Activated CD8-positive, alpha-beta memory T cell treated with anti-CD3 and anti-CD28 coated beads, Interleukin-2, amount 50 U/mL, for 1 hour (primary cell): Measurements from ENCODE around the gene KRT85.

Source experiments
- DNase-seq: peaks from one replicate; pipeline ENCODE4 v3.0.0-alpha.2; 2020; ENCODE audit errors: extremely low read depth

KRT85 gene

DNA sequence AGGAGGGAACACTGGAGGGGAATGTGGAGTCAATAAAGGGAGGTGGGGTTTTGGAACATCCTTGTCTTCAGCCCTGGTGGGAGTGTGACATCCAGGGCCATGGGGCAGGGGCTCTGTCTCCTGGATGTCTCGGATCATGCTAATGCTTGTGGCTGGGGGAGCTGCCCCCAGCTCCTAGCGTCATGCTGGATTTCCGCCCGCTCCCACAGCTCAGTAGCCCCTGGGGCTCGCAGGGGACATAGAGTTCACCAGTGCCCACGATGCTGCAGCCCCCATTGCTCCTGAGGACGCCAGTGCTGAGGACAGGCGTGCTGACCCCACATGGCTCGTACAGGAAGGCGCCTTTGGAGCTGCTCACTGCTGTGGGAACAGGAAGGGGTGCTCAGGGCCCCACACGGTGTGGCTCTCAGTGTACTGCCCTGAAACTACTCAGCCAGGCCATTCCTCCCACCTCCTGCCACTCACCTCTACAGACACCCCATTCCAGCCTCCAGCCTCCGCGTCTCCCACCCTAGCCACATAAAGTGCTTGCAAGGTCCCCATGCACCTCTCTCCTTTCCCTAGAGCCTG lies 27.6 kb upstream of the KRT85 start:
- no peak for DNase-seq

DNA sequence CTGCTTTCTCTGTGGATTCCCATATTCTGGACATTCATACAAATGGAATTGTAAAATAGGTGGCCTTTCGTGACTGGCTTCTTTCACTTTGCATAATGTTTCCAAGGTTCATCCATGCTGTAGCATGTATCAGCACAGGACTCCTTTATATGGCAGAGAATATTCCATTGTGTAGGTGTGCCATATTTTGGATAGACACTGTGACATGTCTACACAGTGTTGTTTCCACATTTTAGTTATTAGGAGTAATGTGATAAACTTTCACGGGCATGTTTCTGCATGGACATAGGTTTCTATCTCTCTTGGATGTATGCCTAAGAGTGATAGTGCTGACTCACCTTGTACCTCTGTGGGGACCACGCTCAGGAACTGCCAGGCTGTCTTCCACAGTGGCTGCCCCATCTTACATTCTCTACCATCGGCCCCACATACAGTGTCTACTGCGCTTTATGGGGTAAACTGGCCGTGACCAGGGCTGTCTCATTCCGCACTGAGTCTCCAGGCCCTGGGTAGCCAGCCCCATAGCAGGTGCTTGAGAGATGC lies 25.3 kb upstream of the KRT85 start:
- no peak for DNase-seq

DNA sequence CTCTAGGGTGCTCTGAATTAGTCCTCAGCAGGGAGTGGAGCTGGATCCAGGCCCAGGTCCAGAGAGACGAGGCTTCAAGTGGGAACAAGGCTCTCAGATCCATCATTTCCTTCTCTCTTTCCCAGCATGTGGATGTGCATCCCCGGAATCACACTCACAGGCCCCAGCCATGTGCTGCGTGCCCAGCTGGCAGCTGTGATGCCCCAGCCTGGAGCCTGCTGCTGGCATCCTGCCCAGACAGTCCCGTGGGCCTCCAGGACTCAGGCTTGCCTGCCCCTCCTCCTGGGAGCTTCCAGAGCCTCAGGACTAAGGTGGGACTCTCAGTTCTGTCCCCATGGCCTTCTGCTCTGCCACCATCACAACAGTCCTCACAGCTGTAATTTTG lies 24.3 kb upstream of the KRT85 start:
- no peak for DNase-seq

DNA sequence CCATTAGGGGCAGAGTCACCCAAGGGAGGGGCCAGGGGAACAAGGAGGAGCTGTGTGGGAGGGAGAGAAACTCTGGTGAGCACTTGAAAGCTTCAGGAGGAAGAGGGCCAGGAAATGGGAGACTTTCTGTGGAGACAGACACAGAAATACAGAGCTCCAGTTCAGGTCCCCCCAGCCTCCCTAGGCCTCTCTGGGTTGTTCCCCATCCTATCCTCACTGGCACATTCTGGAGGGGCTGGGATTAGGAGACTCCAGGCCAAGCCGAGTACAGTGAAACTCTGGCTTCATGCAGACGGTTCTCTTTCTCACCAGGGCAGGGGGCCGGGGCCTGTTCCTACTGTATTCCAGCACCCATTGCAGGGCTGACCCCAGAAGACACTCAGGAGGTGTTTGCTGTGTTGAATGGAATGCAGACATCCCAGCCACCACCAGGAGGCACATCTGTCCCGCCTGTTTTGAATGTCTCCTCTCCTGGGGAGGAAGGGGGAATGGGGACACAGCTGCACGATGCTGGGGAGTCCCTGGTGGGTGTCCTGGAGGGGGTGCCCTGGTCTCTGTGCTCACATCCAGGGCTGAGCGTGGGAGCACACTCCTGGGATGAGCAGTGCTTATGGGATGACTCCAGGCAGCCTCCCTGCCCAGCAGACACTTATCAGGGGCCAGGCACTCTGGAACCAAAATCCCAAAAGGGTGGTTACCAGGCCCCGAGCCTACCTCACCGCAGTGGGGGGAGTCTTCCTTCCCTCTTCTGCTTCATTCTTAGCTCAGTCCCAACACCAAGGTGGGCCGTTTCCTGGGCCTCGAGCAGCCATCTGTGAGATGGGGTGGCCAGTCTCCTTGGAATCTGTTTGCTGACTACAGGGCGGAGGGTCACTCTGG lies 23.7 kb upstream of the KRT85 start:
- DNase-seq, result no peak

DNA sequence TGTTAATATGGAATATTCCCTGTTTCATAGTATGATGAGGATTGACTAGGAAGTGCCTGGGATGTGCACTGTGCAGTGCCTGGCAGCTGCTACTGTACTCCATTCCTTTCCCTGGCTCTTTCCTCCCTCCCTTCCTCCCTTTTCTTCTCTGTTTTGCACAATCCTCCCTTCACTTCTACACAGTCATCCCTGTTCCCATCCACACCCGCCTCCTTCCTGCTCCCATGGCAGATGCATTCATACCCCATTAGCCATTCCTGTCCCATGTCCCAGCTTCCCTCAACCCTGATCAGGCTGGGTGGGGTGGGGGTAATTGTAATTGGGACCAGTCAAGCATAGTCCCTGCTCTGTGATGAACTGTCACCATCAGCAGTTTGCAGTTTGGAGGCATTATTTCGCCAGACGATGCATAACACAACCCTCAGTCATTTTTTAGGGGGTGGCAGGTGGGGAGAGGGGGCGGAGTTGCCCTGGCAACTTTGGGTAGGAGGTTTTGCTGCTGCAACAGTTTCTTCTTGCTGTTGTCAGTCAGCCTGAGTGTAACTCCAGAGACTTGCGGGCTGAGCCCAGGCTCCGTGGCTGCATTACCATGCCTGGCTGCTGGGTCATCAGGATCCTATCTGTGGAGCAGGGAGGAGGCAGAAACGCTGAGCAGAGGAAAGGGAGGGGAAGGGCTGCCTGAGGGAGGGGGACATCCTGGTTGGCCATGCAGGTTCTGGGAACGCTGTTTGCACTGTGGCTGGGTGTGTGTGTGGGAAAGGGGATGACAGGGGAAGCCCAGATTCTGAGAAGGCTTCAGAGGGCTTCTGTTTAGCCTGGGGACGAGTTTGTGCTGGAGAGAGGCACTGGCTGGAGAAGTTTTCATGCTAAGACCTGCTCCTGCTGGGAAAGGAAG lies 22.3 kb upstream of the KRT85 start:
- DNase-seq, result no peak

DNA sequence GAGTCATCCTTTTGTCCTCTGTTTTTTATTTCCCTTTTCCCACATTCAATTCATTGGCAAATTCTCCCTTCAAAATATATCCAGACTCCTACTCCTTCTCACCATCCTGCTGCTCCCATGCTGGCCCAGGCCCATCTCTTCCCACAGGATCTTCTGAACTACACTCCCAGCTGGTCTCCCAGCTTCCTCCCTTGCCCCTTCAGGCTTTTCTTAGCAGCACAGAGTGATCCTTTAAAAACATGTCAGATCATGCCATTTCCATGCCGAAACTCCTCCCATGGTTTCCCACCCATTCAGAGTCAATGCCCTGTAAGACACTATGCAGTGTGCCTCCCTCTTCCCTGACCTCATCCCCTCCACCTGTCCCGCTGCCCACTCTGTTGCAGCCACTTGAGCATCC lies 20.6 kb upstream of the KRT85 start:
- DNase-seq, result no peak

DNA sequence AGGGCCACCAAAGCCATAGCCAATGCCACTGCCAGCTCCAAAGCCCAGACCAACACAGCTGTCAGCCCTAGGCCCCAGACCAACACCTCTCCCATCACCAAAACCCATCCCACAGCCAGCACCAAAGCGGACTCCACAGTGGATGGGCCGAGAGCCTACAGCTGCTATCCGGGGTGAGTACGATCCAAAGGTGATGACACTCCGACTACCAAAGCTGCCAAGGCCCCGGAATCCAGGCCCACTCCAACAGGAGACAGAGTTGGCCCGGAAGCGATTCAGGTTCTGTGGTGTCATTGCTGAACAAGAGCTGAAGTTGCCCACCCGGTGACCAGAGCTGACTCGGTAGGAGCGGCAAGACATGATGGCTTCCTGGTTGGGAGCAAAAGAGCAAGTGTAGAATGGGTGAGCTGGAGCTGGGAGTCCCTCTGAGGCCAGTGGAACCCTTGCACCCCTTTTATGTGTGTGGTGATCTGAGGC lies 18.0 kb upstream of the KRT85 start, which contains the start of gene KRT84:
Gene KRT84 (minus strand): TSS at position 427 of the 477 bp plus-strand sequence. CDS start 67 bp downstream, at position 360.
- DNase-seq, result no peak

DNA sequence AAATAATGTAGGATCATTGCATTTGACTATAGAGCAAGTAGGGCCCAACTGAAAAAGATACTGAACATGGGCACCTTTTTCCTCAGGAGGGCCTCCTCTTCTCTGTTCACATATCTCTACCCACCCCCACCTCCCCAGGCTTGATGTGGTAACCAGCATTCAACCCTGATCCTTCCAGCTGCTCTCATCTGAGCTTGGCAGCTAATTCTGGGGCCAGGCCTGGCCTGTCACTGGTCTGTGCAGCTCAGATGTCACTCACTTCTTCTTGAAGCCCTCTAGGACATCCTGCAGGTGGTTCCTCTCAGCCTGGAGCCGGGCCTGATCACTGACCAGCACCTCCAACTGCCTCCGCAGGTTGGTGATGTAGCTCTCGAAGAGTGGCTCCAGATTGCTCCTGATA lies 16.1 kb upstream of the KRT85 start:
- DNase-seq, result no peak

DNA sequence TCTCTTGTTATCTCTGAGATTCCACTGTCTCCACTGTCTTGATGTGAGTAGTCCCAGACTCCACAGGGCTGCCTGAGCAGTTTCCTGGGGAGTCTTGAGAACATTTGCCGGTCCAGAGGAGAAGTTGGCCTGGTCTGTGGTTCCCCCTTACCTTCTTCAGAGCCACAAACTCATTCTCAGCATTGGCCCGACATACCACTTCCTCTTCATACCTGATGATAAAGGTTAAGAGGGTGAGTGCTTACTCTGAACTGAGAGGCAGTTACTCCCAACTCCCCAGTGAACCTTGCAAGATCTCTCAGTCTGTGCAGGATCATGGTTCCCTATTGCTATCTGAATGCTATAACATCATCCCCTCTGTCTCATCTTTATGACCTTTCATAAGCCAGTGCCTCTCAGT lies 15.6 kb upstream of the KRT85 start:
- no peak for DNase-seq

DNA sequence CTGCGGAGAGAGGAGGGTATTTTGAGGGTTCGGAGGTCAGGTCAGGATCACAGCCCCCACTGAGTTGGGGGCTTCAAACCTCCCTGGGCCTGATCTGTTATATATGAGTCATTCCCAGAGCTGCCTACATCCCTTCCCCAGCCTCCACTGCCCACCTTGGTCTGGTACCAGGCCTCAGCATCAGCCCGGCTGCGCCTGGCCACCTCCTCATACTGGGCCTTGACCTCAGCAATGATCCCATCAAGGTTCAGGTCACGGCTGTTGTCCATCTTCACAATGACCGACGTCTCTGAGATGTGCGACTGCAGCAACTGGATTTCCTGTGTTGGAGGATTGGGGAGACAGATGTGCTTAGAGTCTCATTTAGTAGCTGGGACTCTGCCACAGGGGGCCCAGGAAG lies 13.9 kb upstream of the KRT85 start:
- DNase-seq, result no peak

DNA sequence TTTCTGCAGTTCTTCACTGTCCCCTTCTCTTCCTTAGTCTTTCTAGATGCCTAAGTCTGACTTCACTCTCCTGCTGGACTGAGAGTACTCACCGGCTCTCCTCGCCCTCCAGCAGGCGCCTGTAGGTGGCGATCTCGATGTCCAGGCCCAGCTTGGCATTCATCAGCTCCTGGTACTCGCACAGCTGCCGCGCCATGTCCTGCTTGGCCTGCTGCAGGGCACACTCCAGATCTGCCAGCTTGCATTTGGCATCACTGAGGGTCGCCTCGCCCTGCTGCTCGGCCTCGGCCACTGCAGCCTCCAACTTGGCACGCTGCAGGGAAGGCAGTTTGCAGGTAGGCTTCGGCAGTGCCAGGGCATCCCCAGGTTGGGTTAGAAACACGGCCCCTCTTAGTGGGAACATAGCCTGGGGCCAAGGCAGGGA lies 13.0 kb upstream of the KRT85 start:
- DNase-seq, result no peak

DNA sequence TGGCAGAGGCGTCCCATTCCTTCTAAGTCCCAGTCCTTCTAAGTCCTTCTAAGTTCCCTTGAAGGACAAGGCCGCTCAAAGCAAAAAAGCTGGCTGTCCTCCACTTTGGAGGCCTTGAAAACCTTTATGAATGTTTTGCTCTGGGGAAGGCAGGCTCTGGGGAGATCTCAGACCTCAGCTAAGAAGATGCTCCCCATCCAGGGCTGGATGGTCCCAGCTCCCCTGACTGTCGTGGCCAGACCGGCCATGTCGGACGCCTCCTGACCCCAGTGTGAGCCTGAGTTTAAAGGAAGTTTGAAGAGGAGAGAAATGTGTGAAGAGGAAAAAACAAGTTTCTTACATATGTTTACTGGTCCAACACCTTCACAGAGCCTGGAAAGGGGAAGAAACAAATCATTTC lies 12.3 kb upstream of the KRT85 start:
- no peak for DNase-seq

DNA sequence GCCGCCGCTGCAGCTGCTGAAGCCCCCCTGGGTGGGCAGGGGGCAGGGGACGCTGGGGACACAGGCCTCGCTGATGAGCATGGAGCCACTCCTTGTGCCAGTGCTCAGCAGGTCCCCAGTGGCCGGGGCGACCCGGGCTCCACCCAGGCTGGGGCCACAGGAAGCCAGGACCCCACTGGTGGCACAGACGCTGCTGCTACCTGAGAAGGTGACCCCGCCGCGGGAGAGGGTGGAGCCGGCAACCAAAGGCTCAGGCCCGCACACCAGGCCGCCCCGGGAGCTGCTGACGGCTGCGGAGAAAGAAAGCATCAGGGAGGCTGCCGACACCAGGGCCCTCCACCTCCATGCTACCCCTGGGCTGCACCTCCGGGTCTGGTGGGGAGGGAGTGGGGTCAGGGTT lies 10.8 kb upstream of the KRT85 start:
- DNase-seq, result no peak

DNA sequence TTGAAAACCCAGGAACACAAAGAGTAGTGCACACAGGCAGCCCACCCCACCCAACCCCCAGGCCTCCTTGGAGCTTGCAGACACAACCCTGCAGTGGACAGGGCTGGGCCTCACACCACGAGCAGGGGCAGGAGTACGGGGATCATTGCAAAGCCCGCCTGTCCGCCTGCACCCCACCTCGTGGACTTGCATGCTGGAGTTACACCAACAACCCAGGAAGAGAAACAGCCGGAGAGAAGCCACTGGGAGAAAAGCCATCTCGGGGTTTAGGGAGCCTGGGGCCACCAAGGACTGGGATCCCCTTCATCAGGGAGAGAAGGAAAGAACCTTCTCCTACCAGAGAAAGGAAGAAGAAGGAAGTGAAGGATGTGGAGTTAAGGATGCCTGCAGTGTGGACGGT lies 10.0 kb upstream of the KRT85 start:
- DNase-seq, result no peak

DNA sequence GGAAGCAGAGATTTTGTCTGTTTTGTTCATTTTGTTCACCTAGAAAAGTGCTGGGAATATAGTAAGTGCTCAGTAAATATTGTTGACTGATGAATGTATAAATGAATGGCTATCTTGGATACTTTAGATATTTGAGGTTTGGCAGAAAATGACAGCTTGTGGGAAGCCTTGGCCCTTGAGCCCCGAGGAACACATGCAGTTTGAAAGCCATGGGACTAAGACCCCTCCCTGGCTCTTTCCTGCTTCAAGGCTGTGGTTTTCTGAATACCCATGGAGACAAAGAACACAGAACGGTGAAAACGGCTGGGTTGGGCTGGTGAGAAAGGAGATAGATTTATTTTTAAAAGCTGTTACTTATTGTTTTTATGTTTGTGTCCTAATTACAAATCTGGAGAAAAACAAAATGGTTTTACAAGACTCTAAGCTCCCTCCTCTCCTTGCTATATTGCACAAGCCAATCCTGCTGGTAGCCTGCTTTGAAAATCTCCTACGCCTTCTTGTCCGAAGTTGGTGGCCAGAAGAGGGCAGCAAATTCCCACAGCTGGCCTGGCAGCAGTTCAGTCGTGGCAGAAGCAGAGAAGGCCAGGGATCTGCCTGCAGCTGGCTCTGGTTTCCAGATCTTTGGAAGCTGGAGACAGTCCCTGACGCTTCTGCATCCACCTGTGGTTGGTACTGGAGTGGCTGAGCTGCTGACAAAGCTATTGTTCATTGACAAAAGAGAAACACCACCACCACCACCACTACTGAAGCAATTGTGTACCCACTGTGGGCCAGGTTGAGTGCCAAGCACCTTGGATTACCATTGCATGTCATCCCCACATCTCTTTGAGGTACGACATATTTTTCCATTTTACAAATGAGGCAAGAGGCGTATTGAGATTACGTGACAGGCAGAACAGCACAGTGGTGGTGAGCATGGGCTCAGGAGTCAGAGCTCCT lies 5.2 kb upstream of the KRT85 start:
- DNase-seq, result no peak

DNA sequence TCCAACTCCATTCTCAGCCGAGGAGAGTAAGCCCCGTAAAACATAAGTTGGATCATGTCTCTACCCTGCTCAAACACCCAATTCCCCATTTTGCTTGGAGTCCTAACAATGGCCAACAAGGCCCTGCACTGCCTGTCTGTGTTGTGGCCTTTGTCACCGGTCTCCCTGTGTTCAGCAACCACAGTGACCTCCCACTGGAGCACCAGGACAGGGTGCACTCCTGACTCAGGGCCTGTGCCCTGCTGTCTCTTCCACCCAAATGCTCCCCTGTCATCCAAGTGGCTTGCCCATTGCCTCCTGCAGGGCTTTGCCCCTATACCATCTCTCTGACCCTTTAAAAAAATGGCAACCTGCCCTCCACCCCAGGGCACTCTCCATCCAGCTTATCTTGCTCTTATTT lies 4.4 kb upstream of the KRT85 start:
- no peak for DNase-seq

DNA sequence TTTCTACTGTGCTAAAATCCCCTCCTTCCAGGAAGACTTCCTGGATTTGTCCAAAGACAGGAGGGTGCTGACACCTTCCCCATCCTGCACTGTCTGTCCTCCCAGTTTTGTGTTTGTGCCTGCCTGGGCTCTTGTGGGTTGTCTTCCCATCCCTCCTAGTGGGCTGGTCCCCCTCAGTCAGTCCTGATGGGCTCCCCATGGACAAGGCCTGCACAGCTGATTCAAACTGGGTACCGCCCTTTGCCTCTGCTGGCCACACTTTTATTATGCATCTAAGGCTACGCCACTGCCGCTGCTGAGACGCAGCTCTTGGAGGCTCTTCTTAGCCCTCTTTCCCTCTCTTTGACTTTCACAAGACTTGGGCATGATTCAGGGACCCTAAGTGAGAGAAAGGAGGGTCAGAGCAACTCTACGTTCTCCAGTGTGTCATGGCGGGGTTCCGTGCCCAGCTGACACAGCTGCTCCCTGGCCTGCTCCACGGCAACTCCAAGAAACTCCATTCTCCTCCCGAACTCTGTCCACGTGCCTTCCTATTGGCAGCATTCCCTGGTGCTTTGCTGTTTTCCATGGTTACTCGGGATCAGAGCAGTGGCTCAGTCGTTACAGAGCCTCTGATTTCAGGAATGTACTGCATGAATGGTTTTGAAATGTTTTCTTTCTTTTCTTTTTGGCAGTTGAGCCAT lies 3.8 kb upstream of the KRT85 start:
- no peak for DNase-seq

DNA sequence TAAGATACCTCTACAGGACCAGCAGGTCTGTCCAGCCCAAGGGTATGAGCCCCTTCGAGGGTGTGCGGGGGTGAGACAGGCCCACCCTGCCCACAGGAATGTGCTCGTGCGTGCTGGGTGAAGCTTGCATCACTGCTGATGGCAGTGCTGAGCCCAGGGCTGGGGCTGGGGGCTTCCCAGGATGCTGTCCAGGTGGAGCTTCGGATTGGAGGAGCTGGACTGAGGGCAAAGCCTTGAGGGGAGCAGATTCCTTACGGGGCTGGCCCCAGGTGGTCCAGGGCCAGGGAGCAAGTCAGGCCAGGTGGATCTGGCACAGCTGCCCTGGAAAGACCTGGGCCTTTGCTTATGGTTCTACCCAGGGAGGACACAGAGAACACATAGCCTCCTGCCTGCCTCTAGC lies 2.5 kb upstream of the KRT85 start:
- no peak for DNase-seq

DNA sequence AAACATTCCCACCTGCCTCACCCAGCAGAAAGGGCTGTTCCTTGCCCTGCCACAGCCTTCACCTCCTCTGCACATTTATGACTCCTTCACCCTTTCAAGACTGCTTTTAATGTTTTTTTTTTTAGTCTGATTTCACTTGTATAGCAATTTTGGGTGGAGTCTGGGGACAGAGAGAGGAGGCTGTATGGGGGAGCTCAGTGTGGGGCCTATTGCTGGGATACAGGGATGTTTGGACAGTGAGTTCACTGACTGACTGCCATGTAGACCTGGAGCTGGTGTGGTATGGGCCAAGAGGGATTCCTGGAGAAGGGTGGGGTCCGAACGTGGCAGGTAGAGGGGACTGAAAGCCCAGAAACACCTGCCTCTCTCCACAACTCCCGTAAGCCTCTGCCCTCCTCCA lies 1.9 kb upstream of the KRT85 start:
- DNase-seq, result no peak

DNA sequence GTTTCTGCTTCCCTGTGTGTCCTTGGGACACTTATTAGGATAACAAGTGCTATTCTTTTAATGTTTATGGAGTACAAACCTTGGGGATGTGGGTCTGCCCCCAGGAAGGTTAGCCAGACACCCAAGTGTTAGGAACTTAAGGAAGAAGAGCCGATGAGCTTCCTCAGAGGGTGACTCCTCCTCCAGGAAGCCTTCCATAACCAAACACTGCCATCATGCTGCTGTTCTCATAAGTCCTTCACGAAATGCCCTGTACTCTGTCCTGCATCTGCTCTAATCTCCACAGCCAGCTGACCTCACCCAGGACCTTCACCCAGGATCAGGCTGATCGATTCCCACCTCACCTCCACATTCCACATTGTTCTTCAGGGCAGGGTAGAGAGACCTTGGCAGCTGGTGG lies 1.2 kb upstream of the KRT85 start:
- DNase-seq, result no peak
